OCI-LY3 (cell line): ENCODE measurements around the gene DNAJC5.

Source experiments
- H2AFZ ChIP-seq: fragments of 200-600, 300-600 bp; shearing (Covaris generic); 2 replicates; pipeline ENCODE4 v1.6.0; 2014; ENCODE audit warnings: antibody characterized with exemption, low read depth, low read length
- H3K27ac ChIP-seq: fragments of 200-600, 300-600 bp; sonication (generic); 2 replicates; pipeline ENCODE4 v1.5.1; 2014; ENCODE audit warnings: mild to moderate bottlenecking, low read length, moderate library complexity, mixed read lengths
- H3K27me3 ChIP-seq: fragments of 200-600, 300-600 bp; sonication (generic); 2 replicates; pipeline ENCODE4 v1.6.1; 2014; ENCODE audit warnings: low read depth, low read length, mixed read lengths
- H3K36me3 ChIP-seq: fragments of 200-600, 300-600 bp; sonication (generic); replicated peaks from 2 replicates; pipeline ENCODE3; 2014; ENCODE audit warnings: low read depth, low read length, mixed read lengths
- H3K4me1 ChIP-seq: fragments of 300-600, 200-600 bp; sonication (generic); 2 replicates; pipeline ENCODE4 v1.6.1; 2014; ENCODE audit warnings: low read length, mixed read lengths
- H3K4me2 ChIP-seq: fragments of 200-600, 300-600 bp; sonication (generic); 2 replicates; pipeline ENCODE4 v1.6.1; 2014; ENCODE audit warnings: low read length, mixed read lengths
- H3K4me3 ChIP-seq: fragments of 300-600, 200-600 bp; sonication (generic); 2 replicates; pipeline ENCODE4 v1.5.1; 2014; ENCODE audit warnings: antibody characterized with exemption, mild to moderate bottlenecking, low read length, moderate library complexity
- H3K79me2 ChIP-seq: fragments of 300-600, 200-600 bp; shearing (Covaris generic); 2 replicates; pipeline ENCODE4 v1.6.1; 2014; ENCODE audit warnings: mild to moderate bottlenecking, low read length, mixed read lengths
- H3K9ac ChIP-seq: fragments of 300-600, 200-600 bp; shearing (Covaris generic); 2 replicates; pipeline ENCODE4 v1.6.0; 2014; ENCODE audit warnings: mild to moderate bottlenecking, low read length, moderate library complexity
- H3K9me3 ChIP-seq: fragments of 200-600, 300-600 bp; shearing (Covaris generic); 2 replicates; pipeline ENCODE4 v1.6.1; 2014; ENCODE audit warnings: low read length, mixed read lengths; ENCODE audit not compliant: insufficient read depth
- H4K20me1 ChIP-seq: fragments of 200-600, 300-600 bp; sonication (generic); 2 replicates; pipeline ENCODE4 v1.6.1; 2016; ENCODE audit warnings: low read length, mixed read lengths; ENCODE audit not compliant: insufficient read depth
- CTCF ChIP-seq: fragments of 200-600, 300-600 bp; sonication (generic); IDR thresholded peaks from 2 replicates; pipeline ENCODE4 v1.5.1; 2014; ENCODE audit warnings: antibody characterized with exemption, low read length, low read depth
- EZH2phosphoT487 ChIP-seq: fragments of 200-600 bp; shearing (Covaris generic); IDR thresholded peaks from 2 replicates; pipeline ENCODE4 v1.6.1; 2018; ENCODE audit warnings: antibody characterized with exemption, mixed run types, low read depth

Gene DNAJC5

GRCh38 chr20:63893999-63894357, 948 bp upstream of the DNAJC5 start:
- no peak overlapping the region for H3K9ac ChIP-seq
- no peak overlapping the region for H2AFZ ChIP-seq
- TF ChIP-seq CTCF (no peak), EZH2phosphoT487 (no peak)
- H3K4me3 ChIP-seq = no peak overlapping the region
- no peaks in the 10 kb centered on the region for H3K27me3 ChIP-seq
- H3K27ac ChIP-seq = no peak overlapping the region
- peaks cover 34% of the 10 kb centered on the region for H4K20me1 ChIP-seq
- H3K79me2 ChIP-seq = peaks cover 37% of the 10 kb centered on the region
- peaks cover 8% of the 10 kb centered on the region for H3K4me1 ChIP-seq
- H3K9me3 ChIP-seq = no peaks in the 10 kb centered on the region
- no peak overlapping the region for H3K4me2 ChIP-seq
- H3K36me3 ChIP-seq = peaks cover 19% of the 10 kb centered on the region

- Histone ChIP-seq H3K4me2 (peak overlapping the region; percentile 88), H3K9me3 (no peaks in the 10 kb centered on the region), H2AFZ (no peak overlapping the region), H3K9ac (peak overlapping the region; percentile 96), H3K4me3 (peak overlapping the region; percentile 98), H3K27me3 (no peaks in the 10 kb centered on the region), H3K4me1 (peaks cover 8% of the 10 kb centered on the region), H4K20me1 (peaks cover 38% of the 10 kb centered on the region), H3K27ac (peak overlapping the region; percentile 67), H3K36me3 (peaks cover 15% of the 10 kb centered on the region), H3K79me2 (peaks cover 51% of the 10 kb centered on the region)
- TF ChIP-seq CTCF (no peak), EZH2phosphoT487 (no peak)
These were observed 451 bp downstream of the DNAJC5 start for GRCh38 chr20:63895202-63895951.

- TF ChIP-seq CTCF = no peak
- no peak for TF ChIP-seq EZH2phosphoT487
- H2AFZ ChIP-seq = no peak overlapping the region
- no peaks in the 10 kb centered on the region for H3K27me3 ChIP-seq
- H4K20me1 ChIP-seq = peaks cover 43% of the 10 kb centered on the region
- peaks cover 12% of the 10 kb centered on the region for H3K36me3 ChIP-seq
- H3K4me3 ChIP-seq = peak overlapping the region; percentile 98
- no peaks in the 10 kb centered on the region for H3K9me3 ChIP-seq
- peak overlapping the region; percentile 88 for H3K4me2 ChIP-seq
- H3K27ac ChIP-seq = peak overlapping the region; percentile 67
- H3K79me2 ChIP-seq = peaks cover 57% of the 10 kb centered on the region
- H3K4me1 ChIP-seq = peaks cover 8% of the 10 kb centered on the region
- peak overlapping the region; percentile 96 for H3K9ac ChIP-seq
These were observed 982 bp downstream of the DNAJC5 start for GRCh38 chr20:63895952-63896263.

GRCh38 chr20:63896264-63897105, 1.6 kb downstream of the DNAJC5 start:
- peak overlapping the region; percentile 98 for H3K4me3 ChIP-seq
- peak overlapping the region; percentile 67 for H3K27ac ChIP-seq

More at GRCh38 chr20:63896264-63897105, 1.6 kb downstream of the DNAJC5 start:
- peaks cover 15% of the 10 kb centered on the region for H3K36me3 ChIP-seq
- H3K79me2 ChIP-seq = peaks cover 62% of the 10 kb centered on the region
- H2AFZ ChIP-seq = no peak overlapping the region
- peak overlapping the region; percentile 88 for H3K4me2 ChIP-seq
- peak overlapping the region; percentile 96 for H3K9ac ChIP-seq
- H4K20me1 ChIP-seq = peaks cover 48% of the 10 kb centered on the region
- peaks cover 8% of the 10 kb centered on the region for H3K4me1 ChIP-seq
- TF ChIP-seq CTCF = no peak
- TF ChIP-seq EZH2phosphoT487 = no peak
- no peaks in the 10 kb centered on the region for H3K9me3 ChIP-seq
- no peaks in the 10 kb centered on the region for H3K27me3 ChIP-seq
